HuH-7.5 (cell line): ENCODE data around the gene KIF13A.
"Not testable (repeated sequence)": the region's sequence is repeated elsewhere in the genome, so short reads cannot be mapped to it uniquely, and the experiment has no call there.

Source experiments
- DNase-seq: peaks from one replicate; pipeline ENCODE4 v3.0.0; 2011; ENCODE audit warnings: low spot score

KIF13A gene

GRCh38 chr6:17785094-17785787, 202.2 kb downstream of the KIF13A start:
- DNase-seq, result no peak

- DNase-seq, result no peak
These were observed 207.4 kb downstream of the KIF13A start for GRCh38 chr6:17780061-17780460.

DNA sequence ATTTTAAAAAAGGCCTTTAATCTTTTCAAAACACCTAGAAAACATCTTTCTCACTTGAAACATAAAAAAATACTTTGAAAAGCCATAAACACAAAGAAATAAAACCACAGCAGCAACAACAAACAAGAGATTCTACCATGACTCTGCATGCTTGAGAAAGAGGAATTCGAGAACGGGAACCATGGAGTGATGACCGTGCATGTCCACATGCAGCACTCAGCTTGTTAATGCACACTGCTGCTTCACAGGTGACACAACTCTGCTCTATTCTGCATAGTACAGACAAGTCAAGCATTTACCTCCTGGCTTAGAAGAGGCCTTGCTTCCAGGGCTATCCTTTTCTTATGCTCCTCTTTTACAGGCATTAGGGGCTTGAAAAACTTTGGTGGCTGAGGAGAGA, 215.8 kb downstream of the KIF13A start:
- no peak for DNase-seq

GRCh38 chr6:17768881-17769280, 218.6 kb downstream of the KIF13A start:
- DNase-seq, result no peak

DNA sequence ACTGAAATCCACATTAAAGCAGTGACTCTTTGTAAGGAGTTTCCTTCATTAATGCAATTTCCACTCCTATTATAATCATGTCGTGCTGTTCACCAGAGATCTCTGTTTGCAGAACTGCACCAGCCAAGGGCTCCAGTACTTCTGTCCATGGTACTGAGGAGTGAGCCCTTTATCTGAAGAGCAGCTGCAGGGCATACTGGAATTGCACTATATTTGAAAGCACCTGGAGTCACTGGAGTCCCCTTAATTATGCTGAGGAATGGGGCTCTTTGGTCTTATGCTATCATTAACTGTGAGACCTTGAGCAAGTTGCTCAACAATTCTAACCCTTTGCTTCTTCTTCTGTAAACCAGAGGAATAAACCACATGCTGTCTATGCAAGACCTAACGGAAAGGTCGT, 219.0 kb downstream of the KIF13A start:
- no peak for DNase-seq

DNA sequence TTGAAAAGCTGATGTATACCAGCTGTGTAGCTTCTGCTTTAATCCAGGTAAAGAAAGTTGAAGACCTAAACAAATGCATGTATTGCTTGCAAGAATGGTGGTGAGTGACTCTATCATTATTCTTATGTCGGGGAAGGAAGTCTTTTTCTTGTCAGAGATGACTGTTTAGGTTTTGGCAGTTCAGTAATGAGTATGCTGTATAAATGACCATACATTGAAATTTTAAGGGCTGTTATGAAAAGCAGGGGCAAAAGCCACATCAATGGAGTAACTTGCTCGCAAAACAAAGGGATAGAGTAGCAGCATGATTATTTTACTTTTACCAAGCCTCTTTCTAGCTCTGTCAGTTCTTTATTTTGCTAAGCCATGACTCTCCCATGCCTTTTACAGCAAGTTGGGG, 224.8 kb downstream of the KIF13A start:
- no peak for DNase-seq

GRCh38 chr6:17758119-17758518, 229.3 kb downstream of the KIF13A start:
- no peak for DNase-seq

GRCh38 chr6:17754254-17754653, 233.2 kb downstream of the KIF13A start:
- no peak for DNase-seq

GRCh38 chr6:17745324-17745723, 242.1 kb downstream of the KIF13A start:
- not testable (repeated sequence) for DNase-seq

- not testable (repeated sequence) for DNase-seq
These were observed 242.6 kb downstream of the KIF13A start for GRCh38 chr6:17744757-17745308.

- DNase-seq, result no peak
These were observed 243.2 kb downstream of the KIF13A start for GRCh38 chr6:17744019-17744756.

GRCh38 chr6:17741507-17741906, 245.9 kb downstream of the KIF13A start:
- DNase-seq, result no peak

DNA sequence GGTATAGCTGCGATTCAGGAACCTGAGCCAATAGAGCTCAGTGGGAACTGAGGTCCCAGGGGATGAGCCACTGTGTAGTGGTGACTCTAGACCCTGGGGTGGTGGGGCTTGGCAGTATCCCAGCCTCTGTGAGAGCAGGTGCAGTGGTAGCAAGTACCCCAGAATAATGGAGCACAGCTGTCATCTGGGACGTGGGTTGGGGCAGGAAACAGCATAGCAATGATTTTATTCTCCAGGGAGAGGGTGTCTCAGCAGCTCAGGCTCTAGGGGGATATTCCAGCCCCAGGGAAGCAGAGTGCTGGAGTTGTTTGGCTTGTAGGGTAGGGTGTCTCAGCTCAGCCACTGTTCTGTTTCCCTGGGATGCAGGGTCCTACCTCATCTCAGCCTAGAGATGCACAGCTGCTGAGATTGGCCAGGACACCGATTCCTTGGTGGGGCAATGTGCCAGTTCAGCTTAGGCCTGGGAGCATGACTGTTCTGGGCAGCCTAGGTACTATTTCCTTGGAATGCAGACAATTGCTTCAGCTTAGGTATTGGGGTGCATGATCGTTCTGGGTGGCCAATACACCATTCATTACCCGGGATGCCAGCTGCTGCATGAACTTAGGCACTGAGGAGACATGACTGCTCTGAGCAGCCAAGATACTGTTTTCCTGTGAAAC, 246.7 kb downstream of the KIF13A start:
- no peak for DNase-seq

- no peak for DNase-seq
These were observed 249.7 kb downstream of the KIF13A start for GRCh38 chr6:17737704-17738252.

DNA sequence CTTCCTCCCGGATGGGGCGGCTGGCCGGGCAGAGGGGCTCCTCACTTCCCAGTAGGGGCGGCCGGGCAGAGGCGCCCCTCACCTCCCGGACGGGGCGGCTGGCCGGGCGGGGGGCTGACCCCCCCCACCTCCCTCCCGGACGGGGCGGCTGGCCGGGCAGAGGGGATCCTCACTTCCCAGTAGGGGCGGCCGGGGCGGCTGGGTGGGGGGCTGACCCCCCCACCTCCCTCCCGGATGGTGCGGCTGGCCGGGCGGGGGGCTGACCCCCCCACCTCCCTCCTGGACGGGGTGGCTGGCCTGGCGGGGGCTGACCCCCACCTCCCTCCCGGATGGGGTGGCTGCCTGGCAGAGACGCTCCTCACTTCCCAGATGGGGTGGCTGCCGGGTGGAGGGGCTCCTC, 252.1 kb downstream of the KIF13A start:
- DNase-seq, result not testable (repeated sequence)

- DNase-seq, result no peak
These were observed 257.2 kb downstream of the KIF13A start for GRCh38 chr6:17730078-17730704.

DNA sequence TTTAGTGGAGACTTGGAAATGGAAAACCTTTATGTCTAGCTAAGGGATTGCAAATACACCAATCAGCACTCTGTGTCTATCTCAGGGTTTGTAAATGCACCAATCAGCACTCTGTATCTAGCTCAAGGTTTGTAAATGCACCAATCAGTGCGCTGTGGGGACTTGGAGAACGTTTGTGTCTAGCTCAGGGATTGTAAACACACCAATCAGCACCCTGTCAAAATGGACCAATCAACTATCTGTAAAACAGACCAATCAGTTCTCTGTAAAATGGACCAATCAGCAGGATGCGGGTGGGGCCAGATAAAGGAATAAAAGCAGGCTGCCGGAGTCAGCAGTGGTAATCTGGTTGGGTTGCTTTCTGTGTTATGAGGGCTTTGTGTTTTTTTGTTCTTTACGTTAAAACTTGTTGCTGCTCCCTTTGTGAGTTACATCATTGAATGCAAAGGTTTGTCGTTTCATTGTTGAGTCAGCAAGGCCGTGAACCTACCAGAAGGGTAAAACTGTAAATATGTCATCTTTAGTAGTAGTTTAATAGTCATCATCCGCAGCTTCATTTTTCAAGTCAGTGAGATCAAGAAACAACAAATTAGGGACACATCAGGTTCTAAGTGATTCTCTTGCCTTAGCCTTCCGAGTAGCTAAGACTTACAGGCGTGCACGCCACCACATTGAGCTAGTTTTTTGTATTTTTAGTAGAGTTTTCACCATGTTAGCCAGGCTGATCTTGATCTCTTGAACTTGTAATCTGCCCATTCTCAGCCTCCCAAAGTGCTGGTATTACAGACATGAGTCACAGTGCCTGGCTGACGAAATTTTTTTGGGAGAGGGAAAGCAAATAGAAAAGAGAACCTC, 258.0 kb downstream of the KIF13A start:
- DNase-seq, result no peak

DNA sequence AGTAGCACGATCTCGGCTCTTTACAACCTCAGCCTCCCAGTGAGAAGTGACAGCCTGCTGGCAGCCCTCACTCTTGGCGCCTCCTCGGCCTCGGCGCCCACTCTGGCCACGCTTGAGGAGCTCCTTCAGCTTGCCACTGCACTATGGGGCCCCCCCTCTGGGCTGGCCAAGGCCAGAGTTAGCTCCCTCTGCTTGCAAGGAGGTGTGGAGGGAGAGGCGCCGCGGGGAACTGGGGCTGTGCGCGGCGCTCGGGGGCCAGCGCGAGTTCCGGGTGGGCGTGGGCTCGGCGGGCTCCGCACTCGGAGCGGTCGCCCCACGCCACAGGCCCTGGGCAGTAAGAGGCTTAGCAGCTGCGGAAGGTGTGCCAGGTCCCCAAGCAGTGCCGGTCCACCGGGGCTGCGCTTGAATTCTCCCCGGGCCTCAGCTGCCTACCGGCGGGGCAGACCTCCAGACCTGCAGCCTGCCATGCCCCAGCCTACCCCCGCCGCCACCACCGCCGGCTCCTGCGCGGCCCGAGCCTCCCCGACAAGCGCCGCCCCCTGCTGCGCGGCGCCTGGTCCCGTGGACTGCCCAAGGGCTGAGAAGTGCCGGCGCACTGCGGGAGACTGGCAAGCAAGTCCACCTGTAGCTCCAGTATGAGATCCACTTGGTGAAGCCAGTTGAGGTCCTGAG, 258.7 kb downstream of the KIF13A start:
- no peak for DNase-seq

- DNase-seq, result no peak
These were observed 262.4 kb downstream of the KIF13A start for GRCh38 chr6:17725083-17725482.

DNA sequence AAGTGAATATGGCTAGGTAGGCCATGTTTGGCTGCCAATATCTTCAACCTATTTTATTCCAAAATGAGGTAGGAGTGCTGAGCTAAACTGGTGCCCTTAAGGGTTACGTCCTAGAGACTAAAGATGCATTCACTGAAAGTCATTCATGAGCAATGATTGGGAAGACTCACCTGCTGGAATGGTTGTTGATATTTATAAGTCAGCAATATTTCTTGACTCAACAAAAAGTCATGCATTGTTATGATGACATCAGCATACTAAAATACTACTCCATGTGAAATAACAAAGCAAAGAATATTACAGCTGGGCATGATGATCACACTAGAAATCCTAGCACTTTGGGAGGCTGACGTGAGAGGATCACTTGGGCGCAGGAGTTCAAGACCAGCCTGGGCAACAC, 263.1 kb downstream of the KIF13A start:
- DNase-seq, result no peak

DNA sequence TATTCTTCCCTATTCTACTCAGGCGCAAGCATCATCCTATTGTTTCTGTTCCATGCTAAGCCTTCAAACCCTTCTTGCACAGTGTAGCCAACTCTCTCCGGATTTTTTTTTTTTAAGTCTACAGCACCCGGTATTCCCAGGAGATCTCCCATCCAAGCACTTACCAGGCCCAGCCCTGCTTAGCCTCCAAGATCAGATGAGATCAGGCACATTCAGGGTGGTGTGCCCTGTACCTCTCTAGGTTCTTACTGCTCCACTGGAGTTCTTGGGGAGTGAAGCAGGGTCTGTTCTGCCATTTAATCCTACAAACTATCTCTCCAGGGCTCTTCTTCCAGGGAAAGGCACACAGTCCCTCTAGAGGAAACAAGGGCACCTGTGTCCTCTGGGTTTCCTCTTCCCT, 265.8 kb downstream of the KIF13A start:
- DNase-seq, result no peak
